Lung (tissue), 12 donors: ENCODE measurements around the gene PRDM15. TPM values are rescaled to one million over a fixed set of nuclear protein-coding genes. Genes with fewer than 3 reads are reported as not detected.

ENCODE experiments used
- ATAC-seq: fragments of 200-7000 bp; cut with Tn5 transposase; one replicate; pipeline ENCODE4 v1.9.1; 2020; ENCODE audit warnings: moderate number of reproducible peaks; ENCODE audit not compliant: insufficient read depth, low FRiP score
- DNase-seq, 3 donors: peaks; one replicate each; pipeline ENCODE4 v3.0.0-alpha.2; 2013 to 2017
- H3K27ac ChIP-seq, 2 donors: one replicate each; pipeline ENCODE4 v1.5.1; 2013; ENCODE audit warnings: mild to moderate bottlenecking in 2 of 2, moderate library complexity in 2 of 2, control low read depth in 1 of 2, inconsistent platforms in 1 of 2, low read depth in 1 of 2, low read length in 1 of 2
- H3K27me3 ChIP-seq, 3 donors: one replicate each; pipeline ENCODE4 v1.5.1; 2013; ENCODE audit warnings: low read length in 2 of 3; ENCODE audit not compliant: control insufficient read depth in 3 of 3, insufficient read depth in 3 of 3
- H3K36me3 ChIP-seq, 4 donors: one replicate each; pipeline ENCODE4 v1.5.1; 2013; ENCODE audit warnings: low read length in 4 of 4, mild to moderate bottlenecking in 1 of 4, moderate library complexity in 1 of 4; ENCODE audit not compliant: control insufficient read depth in 4 of 4, insufficient read depth in 4 of 4
- H3K4me1 ChIP-seq, 5 donors: one replicate each; pipeline ENCODE4 v1.5.1; 2013; ENCODE audit warnings: low read length in 5 of 5, mild to moderate bottlenecking in 2 of 5, moderate library complexity in 1 of 5; ENCODE audit not compliant: control insufficient read depth in 5 of 5, insufficient read depth in 5 of 5
- H3K4me3 ChIP-seq: one replicate; pipeline ENCODE4 v1.5.1; 2013; ENCODE audit warnings: mild to moderate bottlenecking, control low read depth, moderate library complexity
- H3K9ac ChIP-seq, 2 donors: one replicate each; pipeline ENCODE4 v1.5.1; 2013; ENCODE audit warnings: low read length in 2 of 2, control low read depth in 1 of 2; ENCODE audit not compliant: insufficient read depth in 1 of 2
- H3K9me3 ChIP-seq, 4 donors: one replicate each; pipeline ENCODE4 v1.5.1; 2013; ENCODE audit warnings: low read length in 3 of 4, mild to moderate bottlenecking in 1 of 4, moderate library complexity in 1 of 4; ENCODE audit not compliant: control insufficient read depth in 4 of 4, insufficient read depth in 3 of 4
- CTCF ChIP-seq: IDR thresholded peaks from 2 replicates; pipeline ENCODE4 v1.5.1; 2012; ENCODE audit warnings: mild to moderate bottlenecking; ENCODE audit errors: control extremely low read depth, extremely low read depth
- WGBS, 2 donors: extraction: QIAGEN DNeasy Blood & Tissue Kit; methylation state at CpG; one replicate each; pipeline ENCODE4 v1.1.7; 2013; 5-methylcytosine and 5-hydroxymethylcytosine counted together
- polyA plus RNA-seq, 2 donors: library from polyadenylated mRNA; stranded (reverse); fragments of 200-250 nt; gene quantifications; one replicate each; pipeline ENCODE4 v1.2.1, GENCODE V29; 2013
- total RNA-seq, 2 donors: library from RNA; depleted of rRNA in 1 of 2; stranded (reverse); fragments of >200 nt in 1 of 2; gene quantifications; one replicate each; pipeline ENCODE4 v1.2.1, GENCODE V29; 2014 to 2021
- donor health status: control.
- donor health status: control.
- donor health status: Bipolar disorder and iron deficiency.
- donor health status: healthy.
- donor health status: DM: yes; HTN: yes; CAD: no.

The PRDM15 gene
- total and polyA plus RNA-seq, 4 donors = 2.4 to 7.2 (median 4.1) TPM

DNA sequence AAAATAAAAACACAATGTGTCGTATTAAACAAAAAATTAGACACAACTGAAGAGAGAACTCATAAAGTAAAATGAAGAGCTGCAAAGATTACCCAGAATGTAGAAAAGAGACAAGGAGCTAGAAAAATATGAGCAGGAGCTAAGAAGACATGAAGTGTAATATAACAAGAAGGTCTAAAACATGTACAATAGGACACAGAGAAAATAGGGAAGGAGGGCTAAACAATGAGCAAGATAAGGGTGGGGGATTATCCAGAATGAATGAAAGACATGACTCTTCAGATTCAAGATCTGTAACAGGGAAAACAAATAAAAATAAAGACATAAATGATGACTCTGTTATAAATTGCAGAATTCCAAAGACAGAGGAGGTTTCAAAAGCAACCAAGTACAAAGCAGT, 38.3 kb downstream of the PRDM15 start:
- Histone ChIP-seq H3K36me3 (peaks cover 7 to 22% (median 10%) of the 10 kb centered on the region in 4 donors), H3K9me3 (no peaks in the 10 kb centered on the region), H3K4me3 (no peak overlapping the region), H3K27ac (no peak overlapping the region), H3K4me1 (no peaks in the 10 kb centered on the region), H3K9ac (no peak overlapping the region), H3K27me3 (no peaks in the 10 kb centered on the region)
- 95 to 100% methylated on average over 1 of the region's 1 CpG for WGBS, 2 donors
- ATAC-seq (no peak), DNase-seq (no peak)
- TF ChIP-seq CTCF = no peak

- TF ChIP-seq CTCF = no peak
- 96 to 98% methylated on average over 21 of the region's 21 CpGs for WGBS, 2 donors
- Histone ChIP-seq H3K9ac (no peak overlapping the region), H3K9me3 (no peaks in the 10 kb centered on the region), H3K4me1 (no peaks in the 10 kb centered on the region), H3K27ac (no peak overlapping the region), H3K27me3 (no peaks in the 10 kb centered on the region), H3K36me3 (peaks cover 7 to 31% (median 10%) of the 10 kb centered on the region in 4 donors), H3K4me3 (no peak overlapping the region)
- DNase-seq (no peak), ATAC-seq (no peak)
Observed at GRCh38 chr21:41839387-41840000, 39.6 kb downstream of the PRDM15 start.

GRCh38 chr21:41837756-41838297, 41.3 kb downstream of the PRDM15 start:
- no peak for TF ChIP-seq CTCF
- no peaks in the 10 kb centered on the region for H3K27me3 ChIP-seq
- H3K4me1 ChIP-seq = no peaks in the 10 kb centered on the region
- no peak overlapping the region for H3K9ac ChIP-seq
- 84 to 96% methylated on average over 7 of the region's 7 CpGs for WGBS, 2 donors
- peaks cover 4 to 38% (median 10%) of the 10 kb centered on the region in 4 donors for H3K36me3 ChIP-seq
- H3K4me3 ChIP-seq = no peak overlapping the region
- DNase-seq = no peak
- no peak overlapping the region for H3K27ac ChIP-seq
- ATAC-seq = no peak
- H3K9me3 ChIP-seq = no peaks in the 10 kb centered on the region
